Activated CD8-positive, alpha-beta memory T cell treated with anti-CD3 and anti-CD28 coated beads, Interleukin-2, amount 50 U/mL, for 1 hour (primary cell): Measurements from ENCODE around the gene ZBTB33.

Source experiments
- DNase-seq: peaks from one replicate; pipeline ENCODE4 v3.0.0-alpha.2; 2020; ENCODE audit errors: extremely low read depth

Gene ZBTB33

GRCh38 chrX:120306630-120307029 is 56.0 kb downstream of the ZBTB33 start:
- DNase-seq, result no peak
